Measurements from ENCODE around the gene B3GLCT. TPM values are rescaled to one million over a fixed set of nuclear protein-coding genes. Genes with fewer than 3 reads are reported as not detected.
A peak's percentile ranks its signal among the peaks of the same experiment; 100 is the strongest.

Gene B3GLCT
- total and polyA plus RNA-seq, 2 experiments from 2014 or later, result 5.7 to 10.8 TPM

- no peaks in the 10 kb centered on the region for H3K4me1 ChIP-seq (ENCODE audit: insufficient read depth)
- no peaks in the 10 kb centered on the region for H4K20me1 ChIP-seq (ENCODE audit: insufficient read depth, poor library complexity, severe bottlenecking)
- no peak overlapping the region for H3K4me3 ChIP-seq
- TF ChIP-seq EZH2phosphoT487 (IDR thresholded peaks at IDR 0.05; ENCODE audit: low read depth, severe bottlenecking, unreplicated experiment) (no peak), EZH2 (IDR thresholded peaks at IDR 0.05; ENCODE audit: borderline replicate concordance) (no peak), CTCF (IDR thresholded peaks at IDR 0.05; ENCODE audit: poor library complexity) (no peak)
- DNase-seq (ENCODE audit: low spot score), result no peak
- 90% methylated on average over 4 of the region's 4 CpGs for WGBS (ENCODE audit: low lambda C conversion rate, missing lambda C conversion rate)
- H3K27me3 ChIP-seq, result no peaks in the 10 kb centered on the region
- H3K4me2 ChIP-seq, result no peak overlapping the region
- no peaks in the 10 kb centered on the region for H3K79me2 ChIP-seq
- H3K36me3 ChIP-seq (replicated peaks; ENCODE audit: insufficient read depth, low read depth), result no peaks in the 10 kb centered on the region
- H2AFZ ChIP-seq, result no peak overlapping the region
- no peaks in the 10 kb centered on the region for H3K9me3 ChIP-seq (ENCODE audit: low read depth)
- H3K9me2 ChIP-seq (replicated peaks; ENCODE audit: insufficient read depth), result no peaks in the 10 kb centered on the region
- H3K27ac ChIP-seq, result no peak overlapping the region
Observed at GRCh38 chr13:31195616-31196015, 4.2 kb upstream of the B3GLCT start.

- H3K36me3 ChIP-seq (replicated peaks; ENCODE audit: insufficient read depth, low read depth), result no peaks in the 10 kb centered on the region
- H3K9me2 ChIP-seq (replicated peaks; ENCODE audit: insufficient read depth), result no peaks in the 10 kb centered on the region
- peaks cover 8% of the 10 kb centered on the region for H3K79me2 ChIP-seq
- WGBS (ENCODE audit: low lambda C conversion rate, missing lambda C conversion rate), result 86% methylated on average over 6 of the region's 6 CpGs
- no peak overlapping the region for H3K4me2 ChIP-seq
- no peak for DNase-seq (ENCODE audit: low spot score)
- no peak overlapping the region for H3K4me3 ChIP-seq
- H3K9me3 ChIP-seq (ENCODE audit: low read depth), result no peaks in the 10 kb centered on the region
- H4K20me1 ChIP-seq (ENCODE audit: insufficient read depth, poor library complexity, severe bottlenecking), result no peaks in the 10 kb centered on the region
- TF ChIP-seq EZH2phosphoT487 (IDR thresholded peaks at IDR 0.05; ENCODE audit: low read depth, severe bottlenecking, unreplicated experiment), result no peak
- no peak for TF ChIP-seq CTCF (IDR thresholded peaks at IDR 0.05; ENCODE audit: poor library complexity)
- no peak for TF ChIP-seq EZH2 (IDR thresholded peaks at IDR 0.05; ENCODE audit: borderline replicate concordance)
- H3K4me1 ChIP-seq (ENCODE audit: insufficient read depth), result peaks cover 9% of the 10 kb centered on the region
- H2AFZ ChIP-seq, result no peak overlapping the region
- H3K27ac ChIP-seq, result no peak overlapping the region
- H3K27me3 ChIP-seq, result no peaks in the 10 kb centered on the region
Observed at GRCh38 chr13:31196992-31197391, 2.8 kb upstream of the B3GLCT start.

GRCh38 chr13:31198519-31198918 is 1.3 kb upstream of the B3GLCT start:
- TF ChIP-seq EZH2phosphoT487 (IDR thresholded peaks at IDR 0.05; ENCODE audit: low read depth, severe bottlenecking, unreplicated experiment), result no peak
- no peak for TF ChIP-seq CTCF (IDR thresholded peaks at IDR 0.05; ENCODE audit: poor library complexity)
- no peak for TF ChIP-seq EZH2 (IDR thresholded peaks at IDR 0.05; ENCODE audit: borderline replicate concordance)
- H4K20me1 ChIP-seq (ENCODE audit: insufficient read depth, poor library complexity, severe bottlenecking), result no peaks in the 10 kb centered on the region
- H3K27ac ChIP-seq, result no peak overlapping the region
- H3K9me3 ChIP-seq (ENCODE audit: low read depth), result no peaks in the 10 kb centered on the region
- no peaks in the 10 kb centered on the region for H3K36me3 ChIP-seq (replicated peaks; ENCODE audit: insufficient read depth, low read depth)
- peaks cover 20% of the 10 kb centered on the region for H3K79me2 ChIP-seq
- no peak for DNase-seq (ENCODE audit: low spot score)
- H2AFZ ChIP-seq, result no peak overlapping the region
- 71% methylated on average over 3 of the region's 3 CpGs for WGBS (ENCODE audit: low lambda C conversion rate, missing lambda C conversion rate)
- no peaks in the 10 kb centered on the region for H3K27me3 ChIP-seq
- H3K4me3 ChIP-seq, result no peak overlapping the region
- no peaks in the 10 kb centered on the region for H3K9me2 ChIP-seq (replicated peaks; ENCODE audit: insufficient read depth)
- H3K4me1 ChIP-seq (ENCODE audit: insufficient read depth), result peaks cover 9% of the 10 kb centered on the region
- H3K4me2 ChIP-seq, result no peak overlapping the region

- H3K27me3 ChIP-seq, result no peaks in the 10 kb centered on the region
- no peaks in the 10 kb centered on the region for H3K9me3 ChIP-seq (ENCODE audit: low read depth)
- WGBS (ENCODE audit: low lambda C conversion rate, missing lambda C conversion rate), result 28% methylated on average over 8 of the region's 15 CpGs
- H4K20me1 ChIP-seq (ENCODE audit: insufficient read depth, poor library complexity, severe bottlenecking), result no peaks in the 10 kb centered on the region
- peak overlapping the region; percentile 99 for H3K27ac ChIP-seq
- peak overlapping the region; percentile 80 for H3K4me2 ChIP-seq
- peaks cover 9% of the 10 kb centered on the region for H3K4me1 ChIP-seq (ENCODE audit: insufficient read depth)
- H3K79me2 ChIP-seq, result peaks cover 27% of the 10 kb centered on the region
- peak overlapping the region; percentile 97 for H3K4me3 ChIP-seq
- no peak for TF ChIP-seq CTCF (IDR thresholded peaks at IDR 0.05; ENCODE audit: poor library complexity)
- no peak for TF ChIP-seq EZH2 (IDR thresholded peaks at IDR 0.05; ENCODE audit: borderline replicate concordance)
- no peak for TF ChIP-seq EZH2phosphoT487 (IDR thresholded peaks at IDR 0.05; ENCODE audit: low read depth, severe bottlenecking, unreplicated experiment)
- no peak for DNase-seq (ENCODE audit: low spot score)
- H2AFZ ChIP-seq, result peak overlapping the region; percentile 53
- no peaks in the 10 kb centered on the region for H3K36me3 ChIP-seq (replicated peaks; ENCODE audit: insufficient read depth, low read depth)
- H3K9me2 ChIP-seq (replicated peaks; ENCODE audit: insufficient read depth), result no peaks in the 10 kb centered on the region
Observed at GRCh38 chr13:31199527-31199848, 287 bp upstream of the B3GLCT start.

All from hepatocyte (in vitro differentiated cells).